ENCODE data around the gene LETM1. TPM values are rescaled to one million over a fixed set of nuclear protein-coding genes. Genes with fewer than 3 reads are reported as not detected.
A peak's percentile ranks its signal among the peaks of the same experiment; 100 is the strongest.

The LETM1 gene
- total and polyA plus RNA-seq, 2 of the 13 experiments (the other 11 are each of a cell fraction or from before 2014, with no cell fraction given), result 9.7 to 41.6 TPM

GRCh38 chr4:1851575-1852410 is 4.2 kb downstream of the LETM1 start:
- no peak overlapping the region for H2AFZ ChIP-seq (ENCODE audit: low read length)
- no peak overlapping the region for H3K4me2 ChIP-seq (ENCODE audit: low read depth, low read length)
- 86% methylated on average over 13 of the region's 16 CpGs for WGBS (ENCODE audit: low lambda C conversion rate)
- peaks cover 3% of the 10 kb centered on the region; the same call in 1 of the 2 replicates for H4K20me1 ChIP-seq (ENCODE audit: insufficient read depth, low read length)
- in situ Hi-C loops (cut with HindIII; ENCODE audit: extremely low pct_ligation_motif_present, low pct_unique_long_range_greater_than_20kb), result no loop called here
- TF ChIP-seq TOPORS (CRISPR knock-in tag; IDR thresholded peaks at IDR 0.05) (no peak), ZBTB39 (CRISPR knock-in tag; IDR thresholded peaks at IDR 0.05) (no peak)
- TF ChIP-seq, protein P1, sequence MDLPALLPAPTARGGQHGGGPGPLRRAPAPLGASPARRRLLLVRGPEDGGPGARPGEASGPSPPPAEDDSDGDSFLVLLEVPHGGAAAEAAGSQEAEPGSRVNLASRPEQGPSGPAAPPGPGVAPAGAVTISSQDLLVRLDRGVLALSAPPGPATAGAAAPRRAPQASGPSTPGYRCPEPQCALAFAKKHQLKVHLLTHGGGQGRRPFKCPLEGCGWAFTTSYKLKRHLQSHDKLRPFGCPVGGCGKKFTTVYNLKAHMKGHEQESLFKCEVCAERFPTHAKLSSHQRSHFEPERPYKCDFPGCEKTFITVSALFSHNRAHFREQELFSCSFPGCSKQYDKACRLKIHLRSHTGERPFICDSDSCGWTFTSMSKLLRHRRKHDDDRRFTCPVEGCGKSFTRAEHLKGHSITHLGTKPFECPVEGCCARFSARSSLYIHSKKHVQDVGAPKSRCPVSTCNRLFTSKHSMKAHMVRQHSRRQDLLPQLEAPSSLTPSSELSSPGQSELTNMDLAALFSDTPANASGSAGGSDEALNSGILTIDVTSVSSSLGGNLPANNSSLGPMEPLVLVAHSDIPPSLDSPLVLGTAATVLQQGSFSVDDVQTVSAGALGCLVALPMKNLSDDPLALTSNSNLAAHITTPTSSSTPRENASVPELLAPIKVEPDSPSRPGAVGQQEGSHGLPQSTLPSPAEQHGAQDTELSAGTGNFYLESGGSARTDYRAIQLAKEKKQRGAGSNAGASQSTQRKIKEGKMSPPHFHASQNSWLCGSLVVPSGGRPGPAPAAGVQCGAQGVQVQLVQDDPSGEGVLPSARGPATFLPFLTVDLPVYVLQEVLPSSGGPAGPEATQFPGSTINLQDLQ (CRISPR knock-in tag; IDR thresholded peaks at IDR 0.05), result no peak
- TF ChIP-seq, protein P2, sequence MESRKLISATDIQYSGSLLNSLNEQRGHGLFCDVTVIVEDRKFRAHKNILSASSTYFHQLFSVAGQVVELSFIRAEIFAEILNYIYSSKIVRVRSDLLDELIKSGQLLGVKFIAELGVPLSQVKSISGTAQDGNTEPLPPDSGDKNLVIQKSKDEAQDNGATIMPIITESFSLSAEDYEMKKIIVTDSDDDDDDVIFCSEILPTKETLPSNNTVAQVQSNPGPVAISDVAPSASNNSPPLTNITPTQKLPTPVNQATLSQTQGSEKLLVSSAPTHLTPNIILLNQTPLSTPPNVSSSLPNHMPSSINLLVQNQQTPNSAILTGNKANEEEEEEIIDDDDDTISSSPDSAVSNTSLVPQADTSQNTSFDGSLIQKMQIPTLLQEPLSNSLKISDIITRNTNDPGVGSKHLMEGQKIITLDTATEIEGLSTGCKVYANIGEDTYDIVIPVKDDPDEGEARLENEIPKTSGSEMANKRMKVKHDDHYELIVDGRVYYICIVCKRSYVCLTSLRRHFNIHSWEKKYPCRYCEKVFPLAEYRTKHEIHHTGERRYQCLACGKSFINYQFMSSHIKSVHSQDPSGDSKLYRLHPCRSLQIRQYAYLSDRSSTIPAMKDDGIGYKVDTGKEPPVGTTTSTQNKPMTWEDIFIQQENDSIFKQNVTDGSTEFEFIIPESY (CRISPR knock-in tag; IDR thresholded peaks at IDR 0.05), result peak; percentile 62; the same call in 1 of the 2 replicates
- no peak overlapping the region for H3K4me3 ChIP-seq (replicated peaks in 1 of 3; ENCODE audit: insufficient read depth in 1 of 3, low read depth in 2 of 3, low read length in 3 of 3)
- BruUV-seq (replicated peaks), result no TSS peak
- ChIA-PET POLR2A (no interaction called here), CTCF (ENCODE audit: low intra/inter-chr PET ratio, low total read pairs) (no interaction called here)
- no peak overlapping the region for H3K27ac ChIP-seq (ENCODE audit: extremely low read length, insufficient read depth, low read length)
- ATAC-seq (no peak), FAIRE-seq (no peak), DNase-seq (ENCODE audit: low spot score) (no peak)
- intact Hi-C loops (cut with micrococcal nuclease; ENCODE audit: unreplicated experiment), result no loop called here
- peaks cover 0 to 7% of the 10 kb centered on the region in 2 experiments; a peak in 3 of 5 replicates for H3K36me3 ChIP-seq (replicated peaks in 1 of 2; ENCODE audit: control insufficient read depth in 1 of 2, insufficient read depth in 2 of 2, low read length in 2 of 2)
- H3K79me2 ChIP-seq (ENCODE audit: insufficient read depth, low read length), result peaks cover 45% of the 10 kb centered on the region
- H3K27me3 ChIP-seq (ENCODE audit: control insufficient read depth in 1 of 2, insufficient read depth in 2 of 2, low read length in 2 of 2), result no peaks in the 10 kb centered on the region; a peak in 1 of 5 replicates
- peaks cover 66% of the 10 kb centered on the region for H3K4me1 ChIP-seq (ENCODE audit: insufficient read depth, low read length)
- H3K9me3 ChIP-seq (ENCODE audit: low read length), result no peaks in the 10 kb centered on the region
- no peak overlapping the region for H3K9ac ChIP-seq (ENCODE audit: insufficient read depth, low read depth, low read length)
